Measurements from ENCODE around the gene NOX4. TPM values are rescaled to one million over a fixed set of nuclear protein-coding genes. Genes with fewer than 3 reads are reported as not detected.

The NOX4 gene
- total and polyA plus RNA-seq, 2 of the 8 experiments (the other 6 are each of a cell fraction or from before 2014, with no cell fraction given), result 2.0 to 2.3 TPM

- TF ChIP-seq, protein P1, sequence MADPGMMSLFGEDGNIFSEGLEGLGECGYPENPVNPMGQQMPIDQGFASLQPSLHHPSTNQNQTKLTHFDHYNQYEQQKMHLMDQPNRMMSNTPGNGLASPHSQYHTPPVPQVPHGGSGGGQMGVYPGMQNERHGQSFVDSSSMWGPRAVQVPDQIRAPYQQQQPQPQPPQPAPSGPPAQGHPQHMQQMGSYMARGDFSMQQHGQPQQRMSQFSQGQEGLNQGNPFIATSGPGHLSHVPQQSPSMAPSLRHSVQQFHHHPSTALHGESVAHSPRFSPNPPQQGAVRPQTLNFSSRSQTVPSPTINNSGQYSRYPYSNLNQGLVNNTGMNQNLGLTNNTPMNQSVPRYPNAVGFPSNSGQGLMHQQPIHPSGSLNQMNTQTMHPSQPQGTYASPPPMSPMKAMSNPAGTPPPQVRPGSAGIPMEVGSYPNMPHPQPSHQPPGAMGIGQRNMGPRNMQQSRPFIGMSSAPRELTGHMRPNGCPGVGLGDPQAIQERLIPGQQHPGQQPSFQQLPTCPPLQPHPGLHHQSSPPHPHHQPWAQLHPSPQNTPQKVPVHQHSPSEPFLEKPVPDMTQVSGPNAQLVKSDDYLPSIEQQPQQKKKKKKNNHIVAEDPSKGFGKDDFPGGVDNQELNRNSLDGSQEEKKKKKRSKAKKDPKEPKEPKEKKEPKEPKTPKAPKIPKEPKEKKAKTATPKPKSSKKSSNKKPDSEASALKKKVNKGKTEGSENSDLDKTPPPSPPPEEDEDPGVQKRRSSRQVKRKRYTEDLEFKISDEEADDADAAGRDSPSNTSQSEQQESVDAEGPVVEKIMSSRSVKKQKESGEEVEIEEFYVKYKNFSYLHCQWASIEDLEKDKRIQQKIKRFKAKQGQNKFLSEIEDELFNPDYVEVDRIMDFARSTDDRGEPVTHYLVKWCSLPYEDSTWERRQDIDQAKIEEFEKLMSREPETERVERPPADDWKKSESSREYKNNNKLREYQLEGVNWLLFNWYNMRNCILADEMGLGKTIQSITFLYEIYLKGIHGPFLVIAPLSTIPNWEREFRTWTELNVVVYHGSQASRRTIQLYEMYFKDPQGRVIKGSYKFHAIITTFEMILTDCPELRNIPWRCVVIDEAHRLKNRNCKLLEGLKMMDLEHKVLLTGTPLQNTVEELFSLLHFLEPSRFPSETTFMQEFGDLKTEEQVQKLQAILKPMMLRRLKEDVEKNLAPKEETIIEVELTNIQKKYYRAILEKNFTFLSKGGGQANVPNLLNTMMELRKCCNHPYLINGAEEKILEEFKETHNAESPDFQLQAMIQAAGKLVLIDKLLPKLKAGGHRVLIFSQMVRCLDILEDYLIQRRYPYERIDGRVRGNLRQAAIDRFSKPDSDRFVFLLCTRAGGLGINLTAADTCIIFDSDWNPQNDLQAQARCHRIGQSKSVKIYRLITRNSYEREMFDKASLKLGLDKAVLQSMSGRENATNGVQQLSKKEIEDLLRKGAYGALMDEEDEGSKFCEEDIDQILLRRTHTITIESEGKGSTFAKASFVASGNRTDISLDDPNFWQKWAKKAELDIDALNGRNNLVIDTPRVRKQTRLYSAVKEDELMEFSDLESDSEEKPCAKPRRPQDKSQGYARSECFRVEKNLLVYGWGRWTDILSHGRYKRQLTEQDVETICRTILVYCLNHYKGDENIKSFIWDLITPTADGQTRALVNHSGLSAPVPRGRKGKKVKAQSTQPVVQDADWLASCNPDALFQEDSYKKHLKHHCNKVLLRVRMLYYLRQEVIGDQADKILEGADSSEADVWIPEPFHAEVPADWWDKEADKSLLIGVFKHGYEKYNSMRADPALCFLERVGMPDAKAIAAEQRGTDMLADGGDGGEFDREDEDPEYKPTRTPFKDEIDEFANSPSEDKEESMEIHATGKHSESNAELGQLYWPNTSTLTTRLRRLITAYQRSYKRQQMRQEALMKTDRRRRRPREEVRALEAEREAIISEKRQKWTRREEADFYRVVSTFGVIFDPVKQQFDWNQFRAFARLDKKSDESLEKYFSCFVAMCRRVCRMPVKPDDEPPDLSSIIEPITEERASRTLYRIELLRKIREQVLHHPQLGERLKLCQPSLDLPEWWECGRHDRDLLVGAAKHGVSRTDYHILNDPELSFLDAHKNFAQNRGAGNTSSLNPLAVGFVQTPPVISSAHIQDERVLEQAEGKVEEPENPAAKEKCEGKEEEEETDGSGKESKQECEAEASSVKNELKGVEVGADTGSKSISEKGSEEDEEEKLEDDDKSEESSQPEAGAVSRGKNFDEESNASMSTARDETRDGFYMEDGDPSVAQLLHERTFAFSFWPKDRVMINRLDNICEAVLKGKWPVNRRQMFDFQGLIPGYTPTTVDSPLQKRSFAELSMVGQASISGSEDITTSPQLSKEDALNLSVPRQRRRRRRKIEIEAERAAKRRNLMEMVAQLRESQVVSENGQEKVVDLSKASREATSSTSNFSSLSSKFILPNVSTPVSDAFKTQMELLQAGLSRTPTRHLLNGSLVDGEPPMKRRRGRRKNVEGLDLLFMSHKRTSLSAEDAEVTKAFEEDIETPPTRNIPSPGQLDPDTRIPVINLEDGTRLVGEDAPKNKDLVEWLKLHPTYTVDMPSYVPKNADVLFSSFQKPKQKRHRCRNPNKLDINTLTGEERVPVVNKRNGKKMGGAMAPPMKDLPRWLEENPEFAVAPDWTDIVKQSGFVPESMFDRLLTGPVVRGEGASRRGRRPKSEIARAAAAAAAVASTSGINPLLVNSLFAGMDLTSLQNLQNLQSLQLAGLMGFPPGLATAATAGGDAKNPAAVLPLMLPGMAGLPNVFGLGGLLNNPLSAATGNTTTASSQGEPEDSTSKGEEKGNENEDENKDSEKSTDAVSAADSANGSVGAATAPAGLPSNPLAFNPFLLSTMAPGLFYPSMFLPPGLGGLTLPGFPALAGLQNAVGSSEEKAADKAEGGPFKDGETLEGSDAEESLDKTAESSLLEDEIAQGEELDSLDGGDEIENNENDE (IDR thresholded peaks at IDR 0.05; ENCODE audit: insufficient replicate concordance, low read length), result no peak
- TF ChIP-seq SIRT6 (IDR thresholded peaks at IDR 0.05; ENCODE audit: low read length) (no peak), SIN3A (conservative IDR thresholded peaks at IDR 0.05 in 1 of 2, IDR thresholded peaks at IDR 0.05 in 1 of 2; ENCODE audit: low read depth in 1 of 2, low read length in 2 of 2) (no peak), RBBP5 (IDR thresholded peaks at IDR 0.05; ENCODE audit: borderline replicate concordance, low read depth, low read length) (no peak), GABPA (IDR thresholded peaks at IDR 0.05; ENCODE audit: borderline replicate concordance, insufficient read depth, low read length) (no peak), CHD1 (IDR thresholded peaks at IDR 0.05; ENCODE audit: low read depth, low read length) (no peak), CTCF (IDR thresholded peaks at IDR 0.05; ENCODE audit: control extremely low read depth in 1 of 3, insufficient read depth in 1 of 3, low read depth in 1 of 3, low read length in 3 of 3) (no peak)
Observed at GRCh38 chr11:89381094-89381493, 110.1 kb downstream of the NOX4 start (continued).

Data from H1 (cell line).